ENCODE results near the gene PIGV. TPM values are rescaled to one million over a fixed set of nuclear protein-coding genes. Genes with fewer than 3 reads are reported as not detected.

PIGV gene
- 9.9 and 11.5 TPM in 2 replicates for total RNA-seq

GRCh38 chr1:26787706-26788514 is at the start of gene PIGV:
PIGV (plus strand) TSS chr1:26787950; CDS start chr1:26790816, 2,866 bp downstream.

GRCh38 chr1:26826261-26827105 is 38.7 kb downstream of the PIGV start, which contains the start of gene ZDHHC18:
ZDHHC18 (plus strand) TSS chr1:26826688; CDS start chr1:26826805, 117 bp downstream.

Small RNAs within 50 kb of the gene (small RNA-seq; reads per million reads assigned to genes)
- gene RN7SL165P = not detected

Other genes starting within 250 kb of the PIGV start
- 17.6 and 30.9 TPM in 2 replicates for gene ARID1A, start 91.9 kb upstream of the PIGV start, total RNA-seq
- gene ZDHHC18, start 38.7 kb downstream of the PIGV start, total RNA-seq = 8.8 and 12.1 TPM in 2 replicates
- 0.73 and 1.4 TPM in 2 replicates for gene SFN, start 75.2 kb downstream of the PIGV start, total RNA-seq
- gene GPN2, start 102.3 kb downstream of the PIGV start, total RNA-seq = 9.6 and 12.9 TPM in 2 replicates
- gene GPATCH3, start 112.5 kb downstream of the PIGV start, total RNA-seq = 6.6 and 7.0 TPM in 2 replicates
- gene NR0B2, start 126.0 kb downstream of the PIGV start, total RNA-seq = not detected in 2 replicates
- gene NUDC, start 133.8 kb downstream of the PIGV start, total RNA-seq = 18.7 and 23.1 TPM in 2 replicates
- not detected in 2 replicates for gene KDF1, start 172.5 kb downstream of the PIGV start, total RNA-seq
- 23.9 and 58.6 TPM in 2 replicates for gene TRNP1, start 205.7 kb downstream of the PIGV start, total RNA-seq
- gene TENT5B, start 224.9 kb downstream of the PIGV start, total RNA-seq = 1.5 and 4.5 TPM in 2 replicates

All from subcutaneous preadipocyte (primary cell).